AG10803 (cell line): Measurements from ENCODE around the gene CRYBG2.
A peak's percentile ranks its signal among the peaks of the same experiment; 100 is the strongest.

Experiments
- DNase-seq: peaks from one replicate; pipeline ENCODE4 v3.0.0; 2010; ENCODE audit warnings: low read depth
- H3K4me3 ChIP-seq: 2 replicates; pipeline ENCODE4 v1.5.1; 2011; ENCODE audit warnings: mild to moderate bottlenecking, low read length, control low read depth
- CTCF ChIP-seq: conservative IDR thresholded peaks from 2 replicates; pipeline ENCODE4 v1.5.1; 2011; ENCODE audit warnings: mild to moderate bottlenecking, low read length, control low read depth, inconsistent platforms

The CRYBG2 gene

GRCh38 chr1:26285366-26286063 is 68.4 kb downstream of the CRYBG2 start:
- H3K4me3 ChIP-seq: no peak overlapping the region
- TF ChIP-seq CTCF: 0 out of 2 replicates have a peak, but pooled peaks have one; percentile 11
- no peak for DNase-seq

- H3K4me3 ChIP-seq: no peak overlapping the region
- peak; percentile 87 for DNase-seq
These were observed 69.2 kb downstream of the CRYBG2 start for GRCh38 chr1:26284597-26285347.

GRCh38 chr1:26283871-26284596 is 69.9 kb downstream of the CRYBG2 start:
- no peak for DNase-seq
- TF ChIP-seq CTCF: no peak
- no peak overlapping the region for H3K4me3 ChIP-seq

More at GRCh38 chr1:26284597-26285347, 69.2 kb downstream of the CRYBG2 start:
- TF ChIP-seq CTCF: peak; percentile 61

GRCh38 chr1:26283279-26283853 is 70.6 kb downstream of the CRYBG2 start:
- no peak overlapping the region for H3K4me3 ChIP-seq
- TF ChIP-seq CTCF: no peak
- no peak for DNase-seq

GRCh38 chr1:26282401-26282918 is 71.5 kb downstream of the CRYBG2 start:
- H3K4me3 ChIP-seq: peak overlapping the region; percentile 31
- no peak for DNase-seq
- TF ChIP-seq CTCF: no peak

GRCh38 chr1:26281971-26282370 is 72.0 kb downstream of the CRYBG2 start:
- no peak for DNase-seq
- no peak for TF ChIP-seq CTCF
- H3K4me3 ChIP-seq: peak overlapping the region; percentile 80
